ENCODE results near the gene RAD51D.
A peak's percentile ranks its signal among the peaks of the same experiment; 100 is the strongest.
"Not testable (repeated sequence)": the region's sequence is repeated elsewhere in the genome, so short reads cannot be mapped to it uniquely, and the experiment has no call there.

The RAD51D gene

GRCh38 chr17:35141681-35142466, 22.2 kb upstream of the RAD51D start, which contains the start of gene NLE1:
TSS of gene NLE1 (minus strand) at chr17:35142303. CDS start at chr17:35142275, 28 bp downstream.
- peak; percentile 91 for DNase-seq (ENCODE audit: low spot score)

- DNase-seq (ENCODE audit: low spot score): no peak
These were observed 18.6 kb upstream of the RAD51D start for GRCh38 chr17:35138218-35138617.

- no peak for DNase-seq (ENCODE audit: low spot score)
These were observed 15.7 kb upstream of the RAD51D start for GRCh38 chr17:35135322-35135721.

GRCh38 chr17:35132816-35133550, 13.3 kb upstream of the RAD51D start:
- no peak for DNase-seq (ENCODE audit: low spot score)

- no peak for DNase-seq (ENCODE audit: low spot score)
These were observed 12.4 kb upstream of the RAD51D start for GRCh38 chr17:35132099-35132498.

GRCh38 chr17:35130392-35130791, 10.7 kb upstream of the RAD51D start:
- no peak for DNase-seq (ENCODE audit: low spot score)

GRCh38 chr17:35129973-35130351, 10.3 kb upstream of the RAD51D start:
- peak; percentile 33 for DNase-seq (ENCODE audit: low spot score)

GRCh38 chr17:35129154-35129972, 9.7 kb upstream of the RAD51D start:
- DNase-seq (ENCODE audit: low spot score): no peak

GRCh38 chr17:35127751-35128514, 8.3 kb upstream of the RAD51D start:
- DNase-seq (ENCODE audit: low spot score): no peak

GRCh38 chr17:35121315-35121714, 1.7 kb upstream of the RAD51D start, which contains the start of gene FNDC8:
TSS of gene FNDC8 (plus strand) at chr17:35121615. CDS start at chr17:35121694, 79 bp downstream.
- DNase-seq (ENCODE audit: low spot score): no peak

GRCh38 chr17:35117984-35118383, 1.7 kb downstream of the RAD51D start:
- peak; percentile 57 for DNase-seq (ENCODE audit: low spot score)

GRCh38 chr17:35116845-35117244, 2.8 kb downstream of the RAD51D start:
- DNase-seq (ENCODE audit: low spot score): no peak

- DNase-seq (ENCODE audit: low spot score): not testable (repeated sequence)
These were observed 8.9 kb downstream of the RAD51D start for GRCh38 chr17:35110791-35111190.

- DNase-seq (ENCODE audit: low spot score): no peak
These were observed 14.7 kb downstream of the RAD51D start for GRCh38 chr17:35104844-35105450.

GRCh38 chr17:35103271-35103670, 16.4 kb downstream of the RAD51D start:
- DNase-seq (ENCODE audit: low spot score): no peak

- DNase-seq (ENCODE audit: low spot score): no peak
These were observed 17.9 kb downstream of the RAD51D start for GRCh38 chr17:35101725-35102124.

GRCh38 chr17:35101036-35101435, 18.6 kb downstream of the RAD51D start:
- no peak for DNase-seq (ENCODE audit: low spot score)

GRCh38 chr17:35099908-35100307, 19.8 kb downstream of the RAD51D start:
- DNase-seq (ENCODE audit: low spot score): no peak

- DNase-seq (ENCODE audit: low spot score): no peak
These were observed 21.9 kb downstream of the RAD51D start for GRCh38 chr17:35097776-35098175.

- no peak for DNase-seq (ENCODE audit: low spot score)
These were observed 23.9 kb downstream of the RAD51D start for GRCh38 chr17:35095741-35096140.

GRCh38 chr17:35094902-35095301, 24.8 kb downstream of the RAD51D start:
- no peak for DNase-seq (ENCODE audit: low spot score)

All from activated CD4-positive, alpha-beta T cell treated with anti-CD3 and anti-CD28 coated beads, Interleukin-2, Interleukin-4, amounts not matched to agents 100 ng/mL and 50 ng/mL, durations not matched to agents 16 hours and 8 hours (primary cell).